ENCODE measurements around the gene HYPK.

Gene HYPK

GRCh38 chr15:43845421-43845820 is 45.0 kb downstream of the HYPK start:
- no peak for TF ChIP-seq CTCF (IDR thresholded peaks at IDR 0.05)
- TF ChIP-seq ZFX (IDR thresholded peaks at IDR 0.05; ENCODE audit: borderline replicate concordance): no peak
- H3K27ac ChIP-seq: no peak overlapping the region

- H3K27ac ChIP-seq: no peak overlapping the region
- TF ChIP-seq CTCF (IDR thresholded peaks at IDR 0.05) (no peak), ZFX (IDR thresholded peaks at IDR 0.05; ENCODE audit: borderline replicate concordance) (no peak)
These were observed 50.9 kb downstream of the HYPK start for GRCh38 chr15:43851251-43851650.

- TF ChIP-seq CTCF (IDR thresholded peaks at IDR 0.05) (no peak), ZFX (IDR thresholded peaks at IDR 0.05; ENCODE audit: borderline replicate concordance) (no peak)
- no peak overlapping the region for H3K27ac ChIP-seq
These were observed 52.2 kb downstream of the HYPK start for GRCh38 chr15:43852607-43853006.
